RKO (cell line): ENCODE measurements around the gene PSME2.

ENCODE experiments used
- DNase-seq: peaks from one replicate; pipeline ENCODE4 v3.0.0-alpha.2; 2016; ENCODE audit warnings: low spot score

PSME2 gene

GRCh38 chr14:24093901-24094840, 52.2 kb downstream of the PSME2 start, which contains the start of gene PCK2:
Gene PCK2 (plus strand): TSS chr14:24094311. CDS start chr14:24094406, 95 bp downstream.
- peak; percentile 96 for DNase-seq
